AG09319 (cell line): Measurements from ENCODE around the gene KCNJ9.

Experiments used
- DNase-seq: peaks from one replicate; pipeline ENCODE4 v3.0.0-alpha.2; 2010; ENCODE audit warnings: low read depth; ENCODE audit errors: extremely low read depth
- CTCF ChIP-seq: IDR thresholded peaks from 2 replicates; pipeline ENCODE4 v1.5.1; 2011; ENCODE audit warnings: low read depth, mild to moderate bottlenecking, inconsistent platforms, low read length, moderate library complexity

Gene KCNJ9

GRCh38 chr1:160081261-160081936 is at the start of gene KCNJ9:
KCNJ9 (plus strand) TSS chr1:160081538; CDS start chr1:160084031, 2,493 bp downstream.
- no peak for TF ChIP-seq CTCF
- DNase-seq, result no peak

- no peak for TF ChIP-seq CTCF
- DNase-seq, result no peak
Measured at GRCh38 chr1:160032165-160032820, 49.0 kb upstream of the KCNJ9 start.

GRCh38 chr1:160040476-160040875 is 40.9 kb upstream of the KCNJ9 start:
- no peak for DNase-seq
- TF ChIP-seq CTCF, result no peak

GRCh38 chr1:160043543-160043942 is 37.8 kb upstream of the KCNJ9 start:
- no peak for TF ChIP-seq CTCF
- DNase-seq, result no peak

DNA sequence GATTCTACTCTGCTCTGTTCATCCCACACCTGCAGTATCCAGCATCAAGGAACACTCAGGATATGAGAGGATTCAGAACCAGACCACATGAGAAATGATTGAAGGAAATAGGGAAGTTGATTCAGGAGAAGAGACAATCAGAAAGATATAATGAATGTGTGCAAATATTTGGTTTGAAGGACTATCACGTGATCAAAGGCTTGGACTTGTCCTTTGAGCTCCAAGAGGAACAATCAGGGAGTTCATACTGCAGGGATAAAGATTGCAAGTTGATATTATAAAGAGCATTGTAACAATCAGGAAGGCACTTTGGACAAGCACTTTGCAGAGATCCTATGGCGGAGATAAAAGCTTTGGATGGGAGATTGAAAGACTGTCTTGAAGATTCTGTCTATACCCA is 35.7 kb upstream of the KCNJ9 start:
- TF ChIP-seq CTCF, result no peak

DNA sequence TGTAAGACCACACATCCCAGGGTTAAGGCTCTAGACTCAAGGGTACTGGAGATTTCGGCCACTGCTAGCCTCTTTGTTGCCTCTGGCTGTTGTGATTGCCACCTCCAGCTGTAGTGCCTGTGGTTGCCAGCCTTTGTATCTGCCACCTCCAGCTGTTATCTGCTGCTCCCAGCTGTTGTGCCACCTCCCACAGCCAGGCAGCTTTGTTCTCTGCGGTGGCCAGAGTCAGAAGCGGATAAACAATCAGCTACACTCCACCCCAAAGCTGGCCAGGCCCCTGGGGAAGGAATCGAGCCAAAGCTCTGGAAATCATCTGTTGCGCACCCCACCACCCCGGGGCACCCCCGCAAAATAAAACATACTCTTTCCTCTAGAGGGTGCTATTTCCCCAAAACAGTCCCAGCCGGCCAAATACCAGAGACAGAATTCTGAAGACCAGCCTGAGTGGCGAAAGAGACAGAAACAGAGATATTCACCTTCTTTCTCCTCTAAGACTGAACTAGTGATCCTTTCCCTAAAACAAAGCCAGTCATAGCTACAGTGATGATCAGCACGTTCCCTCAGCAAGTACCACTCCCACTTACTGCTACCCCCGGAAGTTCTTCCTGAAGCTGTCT is 34.7 kb upstream of the KCNJ9 start:
- TF ChIP-seq CTCF, result peak; percentile 49
- no peak for DNase-seq

More for the DNA sequence above, 35.7 kb upstream of the KCNJ9 start:
- no peak for DNase-seq
